ENCODE data around the gene FAM120AOS.

GRCh38 chr9:93435386-93435785 is 18.0 kb downstream of the FAM120AOS start:
- TF ChIP-seq, protein P1, sequence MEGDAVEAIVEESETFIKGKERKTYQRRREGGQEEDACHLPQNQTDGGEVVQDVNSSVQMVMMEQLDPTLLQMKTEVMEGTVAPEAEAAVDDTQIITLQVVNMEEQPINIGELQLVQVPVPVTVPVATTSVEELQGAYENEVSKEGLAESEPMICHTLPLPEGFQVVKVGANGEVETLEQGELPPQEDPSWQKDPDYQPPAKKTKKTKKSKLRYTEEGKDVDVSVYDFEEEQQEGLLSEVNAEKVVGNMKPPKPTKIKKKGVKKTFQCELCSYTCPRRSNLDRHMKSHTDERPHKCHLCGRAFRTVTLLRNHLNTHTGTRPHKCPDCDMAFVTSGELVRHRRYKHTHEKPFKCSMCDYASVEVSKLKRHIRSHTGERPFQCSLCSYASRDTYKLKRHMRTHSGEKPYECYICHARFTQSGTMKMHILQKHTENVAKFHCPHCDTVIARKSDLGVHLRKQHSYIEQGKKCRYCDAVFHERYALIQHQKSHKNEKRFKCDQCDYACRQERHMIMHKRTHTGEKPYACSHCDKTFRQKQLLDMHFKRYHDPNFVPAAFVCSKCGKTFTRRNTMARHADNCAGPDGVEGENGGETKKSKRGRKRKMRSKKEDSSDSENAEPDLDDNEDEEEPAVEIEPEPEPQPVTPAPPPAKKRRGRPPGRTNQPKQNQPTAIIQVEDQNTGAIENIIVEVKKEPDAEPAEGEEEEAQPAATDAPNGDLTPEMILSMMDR (IDR thresholded peaks at IDR 0.05), result no peak
- TF ChIP-seq POLR2A (IDR thresholded peaks at IDR 0.05), result no peak
